ENCODE measurements around the gene ZZZ3. TPM values are rescaled to one million over a fixed set of nuclear protein-coding genes. Genes with fewer than 3 reads are reported as not detected.

ZZZ3 gene
- total and polyA plus RNA-seq, 10 of the 15 experiments (the other 5 are each of a cell fraction or from before 2014, with no cell fraction given) = 10.5 to 44.1 (median 29.5) TPM

- in situ Hi-C loops (cut with MboI) (no loop called here), intact Hi-C loops (cut with micrococcal nuclease; ENCODE audit: unreplicated experiment) (no loop called here)
- H3K36me3 ChIP-seq (ENCODE audit: control insufficient read depth in 2 of 2, insufficient read depth in 2 of 2, low read length in 1 of 2) = peaks cover 4 to 9% of the 10 kb centered on the region in 2 experiments
- no peak overlapping the region for H2AFZ ChIP-seq (ENCODE audit: control insufficient read depth, low read depth, low read length)
- peaks cover 18% of the 10 kb centered on the region for H3K79me2 ChIP-seq (ENCODE audit: control insufficient read depth, insufficient read depth, low read length)
- WGBS (ENCODE audit: insufficient coverage, insufficient replicate concordance, low lambda C conversion rate, missing lambda C conversion rate) = 100% methylated on average over 3 of the region's 3 CpGs
- H3K27me3 ChIP-seq (replicated peaks in 1 of 2; ENCODE audit: control insufficient read depth in 2 of 2, insufficient read depth in 2 of 2, low read length in 1 of 2) = no peaks in the 10 kb centered on the region
- ChIA-PET SMC1A (ENCODE audit: uncharacterized antibody, unreplicated experiment) (interaction anchor here (1.4 kb wide), 1 partner anchor 42 kb away, joined by 4 read pairs; no protein-coding TSS in a partner anchor), RAD21 (ENCODE audit: unreplicated experiment) (no interaction called here), POLR2A (no interaction called here), CTCF (interaction anchor here (1.2 kb wide), 1 partner anchor 257 kb away, joined by 3 read pairs; no protein-coding TSS in a partner anchor)
- H3K9me3 ChIP-seq (replicated peaks; ENCODE audit: control insufficient read depth, insufficient read depth, low read length) = peaks cover 2% of the 10 kb centered on the region; the same call in 1 of the 3 replicates
- TF ChIP-seq FOXK2 (IDR thresholded peaks at IDR 0.05) (no peak), MYC (IDR thresholded peaks at IDR 0.05; ENCODE audit: insufficient read depth, insufficient read length, insufficient replicate concordance, low read length, severe bottlenecking) (no peak), POU2F2 (IDR thresholded peaks at IDR 0.05; ENCODE audit: borderline replicate concordance, low read depth, low read length) (no peak), MTA2 (IDR thresholded peaks at IDR 0.05; ENCODE audit: low read depth) (no peak), TCF7 (IDR thresholded peaks at IDR 0.05; ENCODE audit: borderline replicate concordance) (no peak), WRNIP1 (IDR thresholded peaks at IDR 0.05; ENCODE audit: borderline replicate concordance, low read depth, low read length) (no peak), ZSCAN29 (IDR thresholded peaks at IDR 0.05) (no peak), STAT1 (conservative IDR thresholded peaks at IDR 0.05) (no peak)
- TF ChIP-seq, protein P1, sequence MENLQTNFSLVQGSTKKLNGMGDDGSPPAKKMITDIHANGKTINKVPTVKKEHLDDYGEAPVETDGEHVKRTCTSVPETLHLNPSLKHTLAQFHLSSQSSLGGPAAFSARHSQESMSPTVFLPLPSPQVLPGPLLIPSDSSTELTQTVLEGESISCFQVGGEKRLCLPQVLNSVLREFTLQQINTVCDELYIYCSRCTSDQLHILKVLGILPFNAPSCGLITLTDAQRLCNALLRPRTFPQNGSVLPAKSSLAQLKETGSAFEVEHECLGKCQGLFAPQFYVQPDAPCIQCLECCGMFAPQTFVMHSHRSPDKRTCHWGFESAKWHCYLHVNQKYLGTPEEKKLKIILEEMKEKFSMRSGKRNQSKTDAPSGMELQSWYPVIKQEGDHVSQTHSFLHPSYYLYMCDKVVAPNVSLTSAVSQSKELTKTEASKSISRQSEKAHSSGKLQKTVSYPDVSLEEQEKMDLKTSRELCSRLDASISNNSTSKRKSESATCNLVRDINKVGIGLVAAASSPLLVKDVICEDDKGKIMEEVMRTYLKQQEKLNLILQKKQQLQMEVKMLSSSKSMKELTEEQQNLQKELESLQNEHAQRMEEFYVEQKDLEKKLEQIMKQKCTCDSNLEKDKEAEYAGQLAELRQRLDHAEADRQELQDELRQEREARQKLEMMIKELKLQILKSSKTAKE (IDR thresholded peaks at IDR 0.05; ENCODE audit: low read depth, poor library complexity, severe bottlenecking) = no peak
- DNase-seq (ENCODE audit: low read depth, low spot score) (no peak), ATAC-seq (no peak), FAIRE-seq (no peak)
- H4K20me1 ChIP-seq (ENCODE audit: control insufficient read depth, insufficient read depth) = no peaks in the 10 kb centered on the region
- no peak overlapping the region for H3K9ac ChIP-seq (ENCODE audit: control insufficient read depth, insufficient read depth, low read length)
- no peaks in the 10 kb centered on the region for H3K4me1 ChIP-seq (ENCODE audit: control insufficient read depth, insufficient read depth, low read length)
- H3K4me2 ChIP-seq (ENCODE audit: control insufficient read depth, insufficient read depth) = no peak overlapping the region
- no peak overlapping the region for H3K4me3 ChIP-seq
- no peak overlapping the region for H3K27ac ChIP-seq (ENCODE audit: control insufficient read depth, insufficient read depth)
- BruUV-seq (replicated peaks) = no TSS peak
Measured at GRCh38 chr1:77642941-77643340, 39.5 kb downstream of the ZZZ3 start.

Data from GM12878 (cell line).